NCI-H1092 (cell line): ENCODE data around the gene ZFYVE28.
"Not testable (repeated sequence)": the region's sequence is repeated elsewhere in the genome, so short reads cannot be mapped to it uniquely, and the experiment has no call there.

ENCODE experiments used
- DNase-seq: peaks from one replicate; lab custom pipeline; 2025; lab: John Stamatoyannopoulos, UW

ZFYVE28 gene

GRCh38 chr4:2417765-2418649 is at the start of gene ZFYVE28:
Gene ZFYVE28 (minus strand): TSS chr4:2418645. CDS start chr4:2418323, 322 bp downstream.
- DNase-seq, result no peak

DNA sequence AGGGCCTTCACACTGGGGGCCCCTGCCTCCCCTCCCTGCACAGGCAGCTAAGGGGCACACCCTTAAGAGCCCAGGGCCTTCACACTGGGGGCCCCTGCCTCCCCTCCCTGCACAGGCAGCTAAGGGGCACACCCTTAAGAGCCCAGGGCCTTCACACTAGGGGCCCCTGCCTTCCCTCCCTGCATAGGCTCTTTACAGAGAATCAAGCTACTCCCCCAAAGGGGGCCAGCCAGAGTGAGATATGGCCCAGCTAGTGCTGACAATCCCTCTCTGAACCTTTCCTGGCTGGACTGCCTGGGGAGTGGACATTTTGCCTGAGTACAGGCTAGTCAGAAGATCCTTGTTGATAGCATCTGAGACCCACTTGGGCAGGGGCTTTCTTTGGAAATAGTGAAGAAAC is 47.1 kb upstream of the ZFYVE28 start:
- DNase-seq, result not testable (repeated sequence)

- DNase-seq, result no peak
Observed at GRCh38 chr4:2465032-2465431, 46.6 kb upstream of the ZFYVE28 start.

DNA sequence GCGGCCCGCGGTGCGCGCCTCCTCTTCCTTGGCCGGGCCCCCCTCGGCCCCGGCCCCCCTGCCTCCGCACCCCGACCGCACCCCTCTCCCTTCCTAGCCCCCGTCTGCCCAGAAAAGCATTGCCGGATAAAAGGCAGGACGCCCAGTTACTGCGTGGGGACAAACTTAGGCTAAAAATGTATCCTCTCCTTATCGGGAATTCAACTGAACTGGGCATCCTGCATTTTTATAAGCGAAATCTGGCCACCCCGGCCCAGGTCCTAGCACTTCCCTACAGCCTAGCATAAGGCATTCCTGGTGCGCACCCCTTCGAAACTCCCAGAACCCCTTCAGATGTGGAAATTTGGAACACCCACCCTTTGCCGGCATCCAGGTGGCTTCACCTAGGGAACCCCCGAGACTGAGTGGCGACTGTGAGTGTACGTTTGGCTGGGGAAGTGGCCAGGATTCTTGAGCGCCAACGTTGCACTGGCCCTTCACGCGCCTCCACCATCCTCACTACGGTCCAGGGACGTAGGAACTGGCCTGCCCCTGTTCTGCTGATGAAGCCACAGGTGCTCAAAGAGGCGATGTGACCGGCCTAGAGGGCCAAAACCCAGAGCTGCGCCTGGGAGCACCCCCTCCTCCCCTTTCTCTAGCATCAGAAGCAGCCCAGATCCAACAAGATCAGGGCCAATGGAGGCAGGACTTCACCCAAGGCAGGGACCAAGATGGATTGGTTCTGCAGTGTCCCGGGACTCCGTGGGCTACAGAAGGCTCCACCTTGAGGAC is 44.7 kb upstream of the ZFYVE28 start:
- no peak for DNase-seq

- DNase-seq, result peak; percentile 43
Observed at GRCh38 chr4:2462218-2462991, 44.0 kb upstream of the ZFYVE28 start.

- DNase-seq, result no peak
Observed at GRCh38 chr4:2461246-2461960, 43.0 kb upstream of the ZFYVE28 start.

GRCh38 chr4:2459589-2460349 is 41.3 kb upstream of the ZFYVE28 start:
- DNase-seq, result no peak

GRCh38 chr4:2458546-2459491 is 40.4 kb upstream of the ZFYVE28 start:
- no peak for DNase-seq

GRCh38 chr4:2457481-2458295 is 39.2 kb upstream of the ZFYVE28 start:
- DNase-seq, result no peak

- no peak for DNase-seq
Observed at GRCh38 chr4:2451821-2452785, 33.7 kb upstream of the ZFYVE28 start.

DNA sequence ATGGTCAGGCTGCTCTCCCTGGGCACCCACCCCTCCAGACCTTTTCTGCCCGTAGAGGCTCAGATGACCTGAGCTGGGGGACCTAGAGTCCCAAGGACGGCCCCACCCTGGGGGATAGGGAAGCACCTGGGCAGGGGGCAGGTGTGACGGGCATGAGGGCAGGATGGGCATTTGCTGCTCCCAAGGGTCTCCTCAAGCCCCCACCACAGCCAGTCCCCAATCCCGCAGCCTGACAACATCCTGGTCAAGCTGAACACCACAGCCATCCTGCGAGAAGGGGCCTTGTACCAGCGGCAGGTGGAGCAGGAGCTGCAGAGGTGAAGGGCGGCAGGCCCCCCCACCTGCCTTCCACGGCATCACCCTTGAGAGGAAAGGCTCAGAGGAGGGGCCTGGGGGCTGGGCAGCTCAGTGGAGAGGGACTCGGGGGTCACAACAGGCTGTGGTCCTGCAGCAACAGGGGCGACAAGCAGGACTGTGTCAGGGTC is 32.6 kb upstream of the ZFYVE28 start:
- no peak for DNase-seq

- DNase-seq, result no peak
Observed at GRCh38 chr4:2450394-2451035, 32.1 kb upstream of the ZFYVE28 start.

- DNase-seq, result no peak
Observed at GRCh38 chr4:2449511-2450392, 31.3 kb upstream of the ZFYVE28 start.

DNA sequence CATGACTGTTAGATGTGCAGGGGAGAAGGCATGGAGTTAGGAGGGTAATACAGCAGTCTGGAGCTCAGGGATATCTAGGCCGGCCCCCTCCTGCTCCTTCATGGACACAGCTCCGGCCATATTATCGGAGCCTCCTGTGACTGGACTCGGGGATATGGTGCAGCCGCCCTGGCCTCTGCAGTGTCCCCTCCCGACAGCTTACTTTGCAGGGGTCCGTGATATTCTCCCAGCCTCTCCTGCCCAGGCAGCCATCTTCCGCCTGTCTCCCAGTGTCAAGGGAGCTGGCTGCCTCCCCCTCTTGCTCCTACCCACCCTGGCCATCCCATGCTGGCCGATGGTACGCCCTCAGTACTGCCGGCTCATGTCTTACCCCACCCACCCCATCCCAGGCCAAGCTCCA is 30.6 kb upstream of the ZFYVE28 start:
- DNase-seq, result no peak

DNA sequence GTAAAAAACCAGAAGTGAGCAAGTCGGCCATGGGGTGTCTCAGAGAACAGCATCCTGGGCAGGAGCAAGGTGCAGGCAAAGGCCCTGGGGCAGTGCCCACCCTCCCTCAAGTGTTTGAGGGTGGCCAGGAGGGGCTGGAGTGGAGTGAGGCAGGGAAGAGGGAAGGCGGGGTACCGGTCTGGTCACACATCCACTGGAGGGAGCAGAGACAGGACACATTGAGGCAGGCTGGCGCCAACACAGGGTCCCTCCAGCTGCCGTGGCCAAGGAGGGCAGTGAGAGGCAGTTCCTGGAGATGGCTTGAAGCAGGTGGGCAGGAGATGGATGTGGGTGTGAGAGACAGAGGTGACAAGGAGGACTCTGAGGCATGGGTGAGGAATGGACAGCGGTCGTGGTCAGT is 30.1 kb upstream of the ZFYVE28 start:
- no peak for DNase-seq
